G401.6 (cell line): ENCODE results near the gene ATG3.
A peak's percentile ranks its signal among the peaks of the same experiment; 100 is the strongest.
"Not testable (repeated sequence)": the region's sequence is repeated elsewhere in the genome, so short reads cannot be mapped to it uniquely, and the experiment has no call there.

ENCODE experiments used
- FAIRE-seq: peaks from 2 replicates; lab custom pipeline; 2012; peaks lifted over from hg19 to GRCh38; lab: Jason Lieb, UNC

The ATG3 gene

GRCh38 chr3:112561734-112562529, at the start of gene ATG3, which contains the start of gene SLC35A5:
Gene ATG3, minus strand, starts transcription at chr3:112561962. Its CDS starts 434 bp downstream, at chr3:112561528.
Gene SLC35A5, plus strand, starts transcription at chr3:112562045. Its CDS starts 1,359 bp downstream, at chr3:112563404.
- FAIRE-seq, result peak; percentile 93

- no peak for FAIRE-seq
These were observed 48.4 kb upstream of the ATG3 start for GRCh38 chr3:112610121-112610520.

GRCh38 chr3:112607863-112608262, 46.1 kb upstream of the ATG3 start:
- no peak for FAIRE-seq

DNA sequence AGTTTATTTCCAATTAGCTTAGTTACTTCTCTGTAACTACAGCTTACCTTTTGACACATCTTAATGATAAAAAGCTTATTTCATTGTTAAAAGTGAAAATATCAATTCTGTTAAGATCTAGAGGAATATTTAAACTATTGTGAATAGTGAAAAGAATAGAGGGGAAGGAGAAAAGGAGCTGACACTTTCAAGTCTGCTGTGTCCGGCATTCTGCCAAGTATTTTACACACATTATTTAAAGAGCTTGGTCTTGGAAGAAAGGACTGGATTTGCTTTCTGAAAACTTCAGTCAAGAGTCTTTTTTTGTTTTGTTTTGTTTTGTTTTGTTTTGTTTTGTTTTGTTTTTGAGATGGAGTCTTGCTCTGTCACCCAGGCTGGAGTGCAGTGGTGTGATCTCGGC, 44.3 kb upstream of the ATG3 start:
- FAIRE-seq, result no peak

GRCh38 chr3:112605285-112605684, 43.5 kb upstream of the ATG3 start:
- FAIRE-seq, result no peak

- FAIRE-seq, result no peak
These were observed 42.8 kb upstream of the ATG3 start for GRCh38 chr3:112604536-112604935.

GRCh38 chr3:112602217-112602838, 40.6 kb upstream of the ATG3 start:
- FAIRE-seq, result no peak

DNA sequence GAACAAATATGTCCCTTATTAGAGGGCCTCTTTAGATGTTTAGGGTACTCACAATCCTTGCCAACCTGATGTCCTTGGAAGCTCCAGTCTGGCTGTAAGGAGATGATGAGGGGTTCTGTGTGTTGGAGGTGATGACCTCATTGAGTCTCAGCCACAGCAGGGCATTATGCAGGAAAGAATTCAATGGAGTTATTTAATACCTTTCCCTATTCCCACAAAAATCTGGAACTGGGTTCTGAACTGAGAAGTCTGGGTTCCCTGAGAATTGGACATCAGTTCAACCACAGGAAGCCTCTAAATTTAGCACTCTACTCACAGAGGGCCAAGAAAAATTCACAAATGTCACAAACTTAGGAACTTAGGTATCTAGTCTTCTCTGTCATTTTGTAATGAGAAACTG, 37.0 kb upstream of the ATG3 start:
- no peak for FAIRE-seq

GRCh38 chr3:112597945-112598344, 36.2 kb upstream of the ATG3 start:
- no peak for FAIRE-seq

DNA sequence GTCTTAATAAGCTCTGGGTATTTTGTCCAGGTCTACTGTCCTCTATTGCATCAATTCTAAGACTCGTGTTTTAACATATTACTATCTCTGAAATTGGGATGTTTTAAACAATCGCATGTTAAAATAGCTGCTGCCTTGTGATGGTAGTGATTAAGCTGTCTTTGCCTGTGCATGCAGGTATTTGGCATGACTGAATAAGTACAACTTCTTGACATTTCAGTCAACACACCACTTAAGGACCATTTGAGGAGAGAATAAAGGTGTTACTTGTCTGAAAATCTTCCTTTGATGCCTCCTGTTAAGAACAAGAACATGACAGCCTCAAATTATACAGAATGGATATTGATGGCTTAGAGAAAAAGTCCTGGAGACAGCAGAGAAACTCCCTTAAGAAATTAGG, 33.1 kb upstream of the ATG3 start:
- no peak for FAIRE-seq

- no peak for FAIRE-seq
These were observed 31.5 kb upstream of the ATG3 start for GRCh38 chr3:112593258-112593657.

- FAIRE-seq, result peak; percentile 33
These were observed 25.6 kb upstream of the ATG3 start for GRCh38 chr3:112587336-112587735.

- no peak for FAIRE-seq
These were observed 24.0 kb upstream of the ATG3 start for GRCh38 chr3:112585782-112586181.

- FAIRE-seq, result no peak
These were observed 21.3 kb upstream of the ATG3 start for GRCh38 chr3:112583105-112583504.

DNA sequence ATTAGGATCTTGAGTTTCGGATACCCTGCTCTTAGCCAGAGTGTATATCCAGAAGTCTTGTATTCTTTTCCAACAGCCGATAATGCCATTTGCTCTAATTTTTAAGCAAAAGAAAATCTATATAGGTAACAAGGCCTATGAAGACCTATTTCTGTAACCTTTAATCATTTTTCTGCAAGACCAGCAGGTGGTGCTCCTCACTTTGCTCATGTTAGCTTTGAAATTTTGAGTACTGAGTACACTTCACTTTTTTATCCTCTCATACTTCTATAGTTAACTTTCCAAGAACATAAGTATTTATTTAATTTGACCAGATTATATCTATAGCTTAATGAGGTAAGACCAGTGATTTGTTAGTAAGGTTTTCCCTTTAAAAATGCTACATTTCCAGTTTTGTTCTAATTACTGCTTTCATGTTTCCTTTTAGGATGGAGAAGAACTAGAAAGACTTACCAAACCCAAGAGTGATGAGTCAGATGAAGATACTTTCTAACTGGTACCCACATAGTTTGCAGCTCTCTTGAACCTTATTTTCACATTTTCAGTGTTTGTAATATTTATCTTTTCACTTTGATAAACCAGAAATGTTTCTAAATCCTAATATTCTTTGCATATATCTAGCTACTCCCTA, 20.6 kb upstream of the ATG3 start:
- FAIRE-seq, result peak; percentile 85

DNA sequence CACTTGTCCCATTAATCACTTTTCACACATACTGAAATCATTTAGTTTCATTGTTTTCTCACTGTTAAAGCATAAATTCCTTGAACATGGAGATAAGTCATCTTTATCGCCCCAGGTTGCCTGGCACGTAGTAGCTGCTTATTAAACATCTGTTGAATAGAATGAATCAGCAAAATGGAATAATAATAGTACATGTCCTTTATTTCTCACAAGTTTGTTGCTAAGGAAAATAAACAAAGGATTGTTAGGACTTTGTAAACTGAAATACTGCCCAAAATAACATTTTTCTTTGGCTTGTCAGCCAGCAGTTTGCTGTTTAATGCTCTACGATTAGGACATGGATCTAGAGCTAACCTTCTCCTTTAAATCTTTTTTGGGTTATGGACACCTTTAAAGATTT, 17.9 kb upstream of the ATG3 start:
- no peak for FAIRE-seq

DNA sequence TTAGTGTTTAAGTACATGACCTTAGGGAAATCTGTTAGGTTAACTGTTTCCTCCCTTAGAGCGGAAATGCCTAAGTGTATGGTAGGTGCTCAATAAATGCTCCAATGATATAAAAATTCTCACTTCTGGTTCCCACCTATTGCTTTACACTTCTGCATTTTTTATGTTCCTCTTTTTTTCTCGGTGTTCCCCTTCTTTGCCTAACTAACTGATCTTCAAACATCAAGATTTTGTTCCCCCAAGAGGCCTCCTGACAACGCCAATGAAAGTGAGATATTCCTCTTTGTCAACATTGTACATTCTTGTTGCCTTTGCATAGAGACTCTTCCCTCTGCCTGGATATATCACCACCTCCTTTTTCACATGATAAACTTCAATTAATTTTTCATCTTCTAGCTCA, 17.5 kb upstream of the ATG3 start:
- FAIRE-seq, result no peak

DNA sequence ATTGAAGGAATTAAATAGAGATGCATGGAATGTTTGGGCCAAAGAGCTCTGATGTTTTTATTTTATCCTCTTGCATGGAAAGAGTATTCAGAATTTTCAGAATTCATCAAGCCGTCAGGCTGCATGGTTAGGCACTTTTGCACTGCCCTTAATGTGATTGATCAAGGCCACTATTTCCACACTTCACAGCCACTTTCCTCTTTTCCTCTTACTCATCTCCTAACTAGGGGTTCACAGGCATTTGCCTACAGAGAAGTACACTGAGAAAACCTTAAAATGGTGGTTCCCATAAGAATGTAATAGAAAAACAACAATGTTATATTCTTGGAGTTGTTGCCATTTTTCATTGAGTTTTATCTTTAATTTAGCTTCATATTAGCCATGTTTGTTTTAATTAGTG, 10.9 kb upstream of the ATG3 start:
- FAIRE-seq, result no peak

- FAIRE-seq, result no peak
These were observed 7.5 kb upstream of the ATG3 start for GRCh38 chr3:112569265-112569664.

DNA sequence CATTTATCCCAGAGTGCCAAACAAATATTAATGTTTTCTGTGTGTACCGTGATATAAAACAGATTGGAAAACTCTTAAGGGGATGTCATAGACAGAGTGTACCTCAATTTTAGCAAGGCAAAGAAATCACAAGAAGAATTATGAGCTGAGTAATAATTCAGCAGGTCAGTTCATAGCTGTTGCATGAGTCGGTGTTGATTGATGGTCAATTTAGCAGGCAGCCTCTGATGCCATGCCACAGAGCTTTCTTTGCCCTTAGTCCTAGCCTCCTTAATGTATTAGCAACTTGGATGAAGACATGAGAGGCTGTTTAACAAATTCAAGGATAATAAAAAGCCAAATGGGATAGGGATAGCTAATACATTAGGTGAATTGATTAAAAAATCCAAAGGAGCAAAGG, 6.9 kb upstream of the ATG3 start:
- no peak for FAIRE-seq

DNA sequence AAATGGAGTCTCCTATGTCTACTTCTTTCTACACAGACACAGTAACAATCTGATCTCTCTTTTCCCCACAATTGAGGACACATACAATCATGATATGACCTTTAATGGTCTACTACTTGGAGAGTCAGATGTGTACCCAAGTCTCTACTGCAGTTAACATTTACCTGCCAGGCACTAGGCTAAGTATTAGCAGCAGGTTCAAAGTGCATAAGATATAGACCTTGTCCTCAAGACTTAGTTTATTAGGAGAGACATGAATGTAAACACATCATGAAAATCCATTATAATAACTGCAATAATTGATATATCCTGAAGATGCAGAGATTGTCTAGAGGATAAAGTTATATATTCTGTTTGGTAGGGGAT, 3.2 kb upstream of the ATG3 start:
- FAIRE-seq, result no peak

- FAIRE-seq, result not testable (repeated sequence)
These were observed 2.6 kb upstream of the ATG3 start for GRCh38 chr3:112564247-112564939.

- FAIRE-seq, result no peak
These were observed 353 bp downstream of the ATG3 start for GRCh38 chr3:112561484-112561733.
